Activated naive CD4-positive, alpha-beta T cell (primary cell): ENCODE results near the gene ANGPTL3.

ENCODE experiments used
- DNase-seq, 4 experiments: peaks; one replicate each; lab custom pipeline; 2025; lab: John Stamatoyannopoulos, UW

Gene ANGPTL3

GRCh38 chr1:62628506-62628905 lies 31.2 kb downstream of the ANGPTL3 start:
- DNase-seq: no peak

- no peak for DNase-seq
Measured at GRCh38 chr1:62637392-62638105, 40.2 kb downstream of the ANGPTL3 start.

- no peak for DNase-seq
Measured at GRCh38 chr1:62643283-62643682, 46.0 kb downstream of the ANGPTL3 start.

- DNase-seq: no peak
Measured at GRCh38 chr1:62652387-62652786, 55.1 kb downstream of the ANGPTL3 start.

- no peak for DNase-seq
Measured at GRCh38 chr1:62654744-62655143, 57.4 kb downstream of the ANGPTL3 start.
